HCT116 (cell line): ENCODE data around the gene SRGAP3. TPM values are rescaled to one million over a fixed set of nuclear protein-coding genes. Genes with fewer than 3 reads are reported as not detected.

Source experiments
- ATAC-seq: fragments of 200-7000 bp; cut with Tn5 transposase; 2 replicates; pipeline ENCODE4 v1.9.1; 2020; ENCODE audit warnings: mild to moderate bottlenecking, moderate library complexity
- BruUV-seq: library from RNA; stranded (reverse); fragments of 400-500 nt; replicated peaks from 2 replicates; lab custom pipeline; 2021; lab: Mats Ljungman, UMichigan
- CTCF ChIA-PET: fragments of 300-600 bp; sonication (Branson Sonifier 250); formaldehyde crosslinking; loops from one replicate; lab custom pipeline; 2021; ENCODE audit warnings: antibody characterized with exemption; lab: Charles Lee
- POLR2A ChIA-PET: fragments of 300-600, 350-600 bp; sonication (Branson Sonifier 250); formaldehyde crosslinking; loops from one replicate; lab custom pipeline; 2021; ENCODE audit warnings: antibody characterized with exemption; lab: Charles Lee
- RAD21 ChIA-PET, 2 experiments: fragments of 300-600 bp; sonication (Branson Sonifier 250); formaldehyde crosslinking; loops; one replicate each; lab custom pipeline; 2023; ENCODE audit warnings: low total read pairs in 2 of 2; ENCODE audit not compliant: uncharacterized antibody in 2 of 2, unreplicated experiment in 2 of 2, low non-redundant PET in 1 of 2; lab: Charles Lee
- DNase-seq: peaks from one replicate; pipeline ENCODE4 v3.0.0-alpha.2; 2010; ENCODE audit warnings: low read depth, low spot score
- H2AFZ ChIP-seq: fragments of 200-600 bp; shearing (Covaris generic), sonication (generic); 2 replicates; pipeline ENCODE4 v1.6.1; 2017; ENCODE audit warnings: low read depth, mixed run types, mixed read lengths, antibody characterized with exemption, low read length; ENCODE audit not compliant: poor library complexity, severe bottlenecking
- H3K27ac ChIP-seq: 2 replicates; pipeline ENCODE4 v1.5.1; 2012; ENCODE audit warnings: low read depth, low read length
- H3K27me3 ChIP-seq: fragments of 200-600 bp; sonication (generic); 2 replicates; pipeline ENCODE4 v1.6.1; 2016; ENCODE audit warnings: mixed run types, low read length, mixed read lengths; ENCODE audit not compliant: insufficient read depth
- H3K36me3 ChIP-seq, 2 experiments: fragments of 200-500 bp in 1 of 2; fragments of 200-600 bp in 1 of 2; sonication (Bioruptor generic) in 1 of 2; sonication (generic) in 1 of 2; 2 replicates each; pipeline versions ENCODE4 v1.5.1 to v1.6.1; 2014 to 2016; ENCODE audit warnings: low read length in 2 of 2, inconsistent platforms in 1 of 2, mixed read lengths in 1 of 2, mixed run types in 1 of 2; ENCODE audit not compliant: insufficient read depth in 2 of 2, control insufficient read depth in 1 of 2
- H3K4me1 ChIP-seq, 2 experiments: fragments of 200-600 bp in 1 of 2; sonication (generic) in 1 of 2; 2 replicates each; pipeline versions ENCODE4 v1.5.1 to v1.6.1; 2012 to 2017; ENCODE audit warnings: low read length in 2 of 2, inconsistent platforms in 1 of 2, mild to moderate bottlenecking in 1 of 2, mixed read lengths in 1 of 2, mixed run types in 1 of 2, moderate library complexity in 1 of 2; ENCODE audit not compliant: insufficient read depth in 2 of 2, control insufficient read depth in 1 of 2
- H3K4me2 ChIP-seq: fragments of 200-600 bp; sonication (generic); 2 replicates; pipeline ENCODE4 v1.6.1; 2017; ENCODE audit warnings: mixed run types, low read length, mixed read lengths
- H3K4me3 ChIP-seq, 2 experiments: fragments of 200-600 bp in 1 of 2; sonication (generic) in 1 of 2; replicated peaks in 1 of 2; 2 replicates each; pipeline ENCODE4 v1.5.1; 2011 to 2016; ENCODE audit warnings: low read length in 2 of 2, control low read depth in 1 of 2, low read depth in 1 of 2, mild to moderate bottlenecking in 1 of 2, mixed read lengths in 1 of 2, mixed run types in 1 of 2
- H3K79me2 ChIP-seq: fragments of 200-600 bp; sonication (generic); 2 replicates; pipeline ENCODE4 v1.6.1; 2017; ENCODE audit warnings: mild to moderate bottlenecking, mixed run types, low read length, moderate library complexity, mixed read lengths; ENCODE audit not compliant: insufficient read depth
- H3K9ac ChIP-seq: fragments of 200-600 bp; sonication (generic); 2 replicates; pipeline ENCODE4 v1.6.1; 2016; ENCODE audit warnings: low read length, mixed read lengths
- H3K9me2 ChIP-seq: fragments of 200-600 bp; sonication (generic), shearing (Covaris generic); 2 replicates; pipeline ENCODE4 v1.6.1; 2017; ENCODE audit warnings: mixed run types, mild to moderate bottlenecking, moderate library complexity; ENCODE audit not compliant: insufficient read depth
- H3K9me3 ChIP-seq, 2 experiments: fragments of 200-500 bp in 1 of 2; fragments of 200-600 bp in 1 of 2; sonication (Bioruptor generic) in 1 of 2; sonication (generic) in 1 of 2; 2 replicates each; pipeline ENCODE4 v1.6.1; 2014 to 2017; ENCODE audit warnings: low read length in 2 of 2, mixed read lengths in 2 of 2, inconsistent platforms in 1 of 2, low read depth in 1 of 2, mild to moderate bottlenecking in 1 of 2, mixed run types in 1 of 2, moderate library complexity in 1 of 2; ENCODE audit not compliant: control insufficient read depth in 1 of 2, insufficient read depth in 1 of 2
- H4K20me1 ChIP-seq: fragments of 200-600 bp; sonication (generic), shearing (Covaris generic); 2 replicates; pipeline ENCODE4 v1.6.1; 2017; ENCODE audit warnings: mixed run types, mild to moderate bottlenecking, moderate library complexity; ENCODE audit not compliant: insufficient read depth
- CBX3 ChIP-seq: IDR thresholded peaks from 2 replicates; pipeline ENCODE4 v1.6.1; 2012; ENCODE audit warnings: low read depth
- EGR1 ChIP-seq: IDR thresholded peaks from 2 replicates; pipeline ENCODE4 v1.6.1; 2012; ENCODE audit warnings: low read depth
- POLR2AphosphoS5 ChIP-seq: IDR thresholded peaks from 2 replicates; pipeline ENCODE4 v1.6.1; 2011; ENCODE audit warnings: mild to moderate bottlenecking, low read depth, low read length, moderate library complexity
- RAD21 ChIP-seq: IDR thresholded peaks from 2 replicates; pipeline ENCODE4 v1.6.1; 2012; ENCODE audit warnings: low read depth, mild to moderate bottlenecking
- YY1 ChIP-seq: IDR thresholded peaks from 2 replicates; pipeline ENCODE4 v1.6.1; 2011; ENCODE audit warnings: low read length, low read depth, moderate library complexity, mild to moderate bottlenecking; ENCODE audit not compliant: insufficient replicate concordance; ENCODE audit errors: extremely low read depth
- intact Hi-C: fragments of 100-400 bp; cut with micrococcal nuclease; formaldehyde crosslinking; loops from 2 replicates; pipeline ENCODE4 v1.10.0; 2022
- total RNA-seq: library from RNA; stranded (reverse); gene quantifications from one replicate; pipeline ENCODE4 v1.2.1, GENCODE V29; 2021; ENCODE audit not compliant: unreplicated experiment
- TF ChIP-seq, protein P1 (sequence below): IDR thresholded peaks from 2 replicates; pipeline ENCODE4 v1.6.1; 2012
- TF ChIP-seq, protein P2 (sequence below), 3 experiments: fragments of 200-600 bp in 1 of 3; sonication (generic) in 1 of 3; IDR thresholded peaks in 2 of 3; conservative IDR thresholded peaks in 1 of 3; 2 replicates each; pipeline ENCODE4 v1.5.1; 2012 to 2017; ENCODE audit warnings: low read depth in 2 of 3, low read length in 2 of 3, antibody characterized with exemption in 1 of 3, borderline replicate concordance in 1 of 3, control low read depth in 1 of 3, mild to moderate bottlenecking in 1 of 3, mixed read lengths in 1 of 3, mixed run types in 1 of 3, moderate library complexity in 1 of 3; ENCODE audit not compliant: insufficient read depth in 1 of 3
- TF ChIP-seq, protein P3 (sequence below): IDR thresholded peaks from 2 replicates; pipeline ENCODE4 v1.6.1; 2011; ENCODE audit warnings: mild to moderate bottlenecking, low read length, moderate library complexity; ENCODE audit not compliant: insufficient replicate concordance; ENCODE audit errors: extremely low read depth
- TF ChIP-seq, protein P4 (sequence below): IDR thresholded peaks from 2 replicates; pipeline ENCODE4 v1.6.1; 2012; ENCODE audit warnings: low read depth

The SRGAP3 gene
- total RNA-seq, 1 experiment from 2014 or later = 8.3 TPM

DNA sequence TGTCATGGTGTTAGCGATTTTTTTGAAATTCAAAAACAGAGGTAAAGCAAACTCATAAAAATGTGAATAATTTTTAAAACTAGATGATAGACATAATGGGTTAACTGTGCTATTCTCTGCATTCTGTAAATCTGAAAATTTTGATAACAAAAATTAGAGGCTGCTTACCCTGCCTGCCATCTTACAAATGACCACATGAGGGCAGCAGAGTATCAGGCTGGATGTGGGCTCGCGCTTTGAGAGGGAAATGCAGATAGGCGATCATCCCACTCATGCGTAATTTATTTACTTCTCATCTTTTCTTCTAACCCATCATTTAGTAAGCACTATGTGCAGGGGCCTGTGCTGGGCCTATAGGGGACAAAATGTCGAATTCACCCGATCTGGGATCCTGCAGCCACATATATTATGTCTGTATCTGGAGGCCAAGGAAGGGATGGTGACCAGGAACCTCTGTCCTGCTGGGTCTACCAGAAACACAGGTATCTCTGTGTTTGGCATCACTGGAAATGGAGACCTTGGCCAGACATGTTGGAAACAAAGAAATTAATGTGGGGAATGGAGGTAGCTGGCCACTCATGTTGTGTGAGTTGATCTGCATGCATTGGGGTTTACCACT, 278.4 kb downstream of the SRGAP3 start:
- DNase-seq = peak; percentile 45
- Histone ChIP-seq H3K79me2 (no peaks in the 10 kb centered on the region), H2AFZ (peak overlapping the region; percentile 94), H3K9me2 (no peaks in the 10 kb centered on the region), H3K36me3 (no peaks in the 10 kb centered on the region), H3K27me3 (no peaks in the 10 kb centered on the region; the same call in 1 of the 2 replicates), H3K9me3 (no peaks in the 10 kb centered on the region), H4K20me1 (no peaks in the 10 kb centered on the region), H3K4me2 (peak overlapping the region; percentile 51; the same call in 1 of the 2 replicates), H3K4me1 (peaks cover 0 to 4% of the 10 kb centered on the region in 2 experiments; a peak in 1 of 4 replicates), H3K4me3 (no peak overlapping the region), H3K9ac (no peak overlapping the region), H3K27ac (no peak overlapping the region)
- CTCF ChIA-PET = interaction anchor here (3.0 kb wide), 1 partner anchor 332 kb away, joined by 23 read pairs; no protein-coding TSS in a partner anchor
- TF ChIP-seq, protein P1, sequence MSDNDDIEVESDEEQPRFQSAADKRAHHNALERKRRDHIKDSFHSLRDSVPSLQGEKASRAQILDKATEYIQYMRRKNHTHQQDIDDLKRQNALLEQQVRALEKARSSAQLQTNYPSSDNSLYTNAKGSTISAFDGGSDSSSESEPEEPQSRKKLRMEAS = no peak
- TF ChIP-seq, protein P2, sequence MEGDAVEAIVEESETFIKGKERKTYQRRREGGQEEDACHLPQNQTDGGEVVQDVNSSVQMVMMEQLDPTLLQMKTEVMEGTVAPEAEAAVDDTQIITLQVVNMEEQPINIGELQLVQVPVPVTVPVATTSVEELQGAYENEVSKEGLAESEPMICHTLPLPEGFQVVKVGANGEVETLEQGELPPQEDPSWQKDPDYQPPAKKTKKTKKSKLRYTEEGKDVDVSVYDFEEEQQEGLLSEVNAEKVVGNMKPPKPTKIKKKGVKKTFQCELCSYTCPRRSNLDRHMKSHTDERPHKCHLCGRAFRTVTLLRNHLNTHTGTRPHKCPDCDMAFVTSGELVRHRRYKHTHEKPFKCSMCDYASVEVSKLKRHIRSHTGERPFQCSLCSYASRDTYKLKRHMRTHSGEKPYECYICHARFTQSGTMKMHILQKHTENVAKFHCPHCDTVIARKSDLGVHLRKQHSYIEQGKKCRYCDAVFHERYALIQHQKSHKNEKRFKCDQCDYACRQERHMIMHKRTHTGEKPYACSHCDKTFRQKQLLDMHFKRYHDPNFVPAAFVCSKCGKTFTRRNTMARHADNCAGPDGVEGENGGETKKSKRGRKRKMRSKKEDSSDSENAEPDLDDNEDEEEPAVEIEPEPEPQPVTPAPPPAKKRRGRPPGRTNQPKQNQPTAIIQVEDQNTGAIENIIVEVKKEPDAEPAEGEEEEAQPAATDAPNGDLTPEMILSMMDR (IDR thresholded peaks at IDR 0.05 in 2 of 3, conservative IDR thresholded peaks at IDR 0.05 in 1 of 3; ENCODE audit: borderline replicate concordance in 1 of 3, insufficient read depth in 1 of 3, low read depth in 2 of 3, low read length in 2 of 3) = peak; percentile 89 to 98 (median 95)
- TF ChIP-seq RAD21 = peak; percentile 98
- RAD21 ChIA-PET = no interaction called here
- ATAC-seq = peak; percentile 78
- no TSS peak for BruUV-seq
- intact Hi-C loops = loop anchor here (1.0 to 5.0 kb wide), 3 partner anchors 96 to 1766 kb away; no protein-coding TSS in a partner anchor
- POLR2A ChIA-PET = no interaction called here

DNA sequence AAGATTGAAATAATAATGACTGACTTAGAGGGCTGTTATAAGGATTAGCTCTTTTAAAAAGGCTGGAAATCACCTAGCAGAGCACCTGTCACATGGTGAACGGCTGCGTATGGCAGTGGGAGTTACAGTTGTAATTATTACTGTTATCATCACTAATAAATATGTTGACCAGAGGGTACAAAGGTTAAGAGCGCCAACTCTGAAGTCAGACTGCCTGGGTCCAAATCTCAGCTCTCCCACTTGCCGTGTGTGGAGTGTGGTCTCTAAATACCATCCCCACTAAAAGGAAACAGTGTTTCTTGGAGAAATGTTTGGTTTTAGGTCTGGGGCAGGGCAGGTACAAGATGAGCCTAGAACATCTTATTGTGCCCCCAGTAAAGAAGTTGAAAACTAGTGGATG, 280.2 kb downstream of the SRGAP3 start:
- RAD21 ChIA-PET = no interaction called here
- peaks cover 4 to 22% of the 10 kb centered on the region in 2 experiments; a peak in 3 of 4 replicates for H3K4me1 ChIP-seq
- POLR2A ChIA-PET = no interaction called here
- H3K9ac ChIP-seq = no peak overlapping the region
- CTCF ChIA-PET = interaction anchor here (1.1 to 1.6 kb wide), 2 partner anchors 333 to 394 kb away, joined by 4 read pairs; partner anchors contain the start of gene THUMPD3
- ATAC-seq = no peak
- H3K9me2 ChIP-seq = no peaks in the 10 kb centered on the region
- H3K27me3 ChIP-seq = no peaks in the 10 kb centered on the region; the same call in 1 of the 2 replicates
- H3K9me3 ChIP-seq = no peaks in the 10 kb centered on the region
- no peaks in the 10 kb centered on the region for H3K36me3 ChIP-seq
- no peak overlapping the region for H2AFZ ChIP-seq
- BruUV-seq = no TSS peak
- H3K27ac ChIP-seq = no peak overlapping the region
- H3K4me3 ChIP-seq = no peak overlapping the region
- no peaks in the 10 kb centered on the region for H3K79me2 ChIP-seq
- H4K20me1 ChIP-seq = no peaks in the 10 kb centered on the region
- H3K4me2 ChIP-seq = no peak overlapping the region
- intact Hi-C loops = no loop called here
- no peak for DNase-seq
- TF ChIP-seq YY1 = no peak
- TF ChIP-seq POLR2AphosphoS5 = no peak
- TF ChIP-seq, protein P3, sequence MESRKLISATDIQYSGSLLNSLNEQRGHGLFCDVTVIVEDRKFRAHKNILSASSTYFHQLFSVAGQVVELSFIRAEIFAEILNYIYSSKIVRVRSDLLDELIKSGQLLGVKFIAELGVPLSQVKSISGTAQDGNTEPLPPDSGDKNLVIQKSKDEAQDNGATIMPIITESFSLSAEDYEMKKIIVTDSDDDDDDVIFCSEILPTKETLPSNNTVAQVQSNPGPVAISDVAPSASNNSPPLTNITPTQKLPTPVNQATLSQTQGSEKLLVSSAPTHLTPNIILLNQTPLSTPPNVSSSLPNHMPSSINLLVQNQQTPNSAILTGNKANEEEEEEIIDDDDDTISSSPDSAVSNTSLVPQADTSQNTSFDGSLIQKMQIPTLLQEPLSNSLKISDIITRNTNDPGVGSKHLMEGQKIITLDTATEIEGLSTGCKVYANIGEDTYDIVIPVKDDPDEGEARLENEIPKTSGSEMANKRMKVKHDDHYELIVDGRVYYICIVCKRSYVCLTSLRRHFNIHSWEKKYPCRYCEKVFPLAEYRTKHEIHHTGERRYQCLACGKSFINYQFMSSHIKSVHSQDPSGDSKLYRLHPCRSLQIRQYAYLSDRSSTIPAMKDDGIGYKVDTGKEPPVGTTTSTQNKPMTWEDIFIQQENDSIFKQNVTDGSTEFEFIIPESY = no peak
- no peak for TF ChIP-seq EGR1
- TF ChIP-seq, protein P4, sequence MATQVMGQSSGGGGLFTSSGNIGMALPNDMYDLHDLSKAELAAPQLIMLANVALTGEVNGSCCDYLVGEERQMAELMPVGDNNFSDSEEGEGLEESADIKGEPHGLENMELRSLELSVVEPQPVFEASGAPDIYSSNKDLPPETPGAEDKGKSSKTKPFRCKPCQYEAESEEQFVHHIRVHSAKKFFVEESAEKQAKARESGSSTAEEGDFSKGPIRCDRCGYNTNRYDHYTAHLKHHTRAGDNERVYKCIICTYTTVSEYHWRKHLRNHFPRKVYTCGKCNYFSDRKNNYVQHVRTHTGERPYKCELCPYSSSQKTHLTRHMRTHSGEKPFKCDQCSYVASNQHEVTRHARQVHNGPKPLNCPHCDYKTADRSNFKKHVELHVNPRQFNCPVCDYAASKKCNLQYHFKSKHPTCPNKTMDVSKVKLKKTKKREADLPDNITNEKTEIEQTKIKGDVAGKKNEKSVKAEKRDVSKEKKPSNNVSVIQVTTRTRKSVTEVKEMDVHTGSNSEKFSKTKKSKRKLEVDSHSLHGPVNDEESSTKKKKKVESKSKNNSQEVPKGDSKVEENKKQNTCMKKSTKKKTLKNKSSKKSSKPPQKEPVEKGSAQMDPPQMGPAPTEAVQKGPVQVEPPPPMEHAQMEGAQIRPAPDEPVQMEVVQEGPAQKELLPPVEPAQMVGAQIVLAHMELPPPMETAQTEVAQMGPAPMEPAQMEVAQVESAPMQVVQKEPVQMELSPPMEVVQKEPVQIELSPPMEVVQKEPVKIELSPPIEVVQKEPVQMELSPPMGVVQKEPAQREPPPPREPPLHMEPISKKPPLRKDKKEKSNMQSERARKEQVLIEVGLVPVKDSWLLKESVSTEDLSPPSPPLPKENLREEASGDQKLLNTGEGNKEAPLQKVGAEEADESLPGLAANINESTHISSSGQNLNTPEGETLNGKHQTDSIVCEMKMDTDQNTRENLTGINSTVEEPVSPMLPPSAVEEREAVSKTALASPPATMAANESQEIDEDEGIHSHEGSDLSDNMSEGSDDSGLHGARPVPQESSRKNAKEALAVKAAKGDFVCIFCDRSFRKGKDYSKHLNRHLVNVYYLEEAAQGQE = no peak
- TF ChIP-seq CBX3 = no peak
